Kidney (tissue), 14 donors: ENCODE measurements around the gene FYB1. TPM values are rescaled to one million over a fixed set of nuclear protein-coding genes. Genes with fewer than 3 reads are reported as not detected.

ENCODE experiments used
- DNase-seq, 5 donors: peaks; one replicate each; pipeline ENCODE4 v3.0.0-alpha.2; 2013 to 2020
- FAIRE-seq: peaks from 2 replicates; lab custom pipeline; 2012; peaks lifted over from hg19 to GRCh38; lab: Jason Lieb, UNC
- H3K27ac ChIP-seq, 2 donors: one replicate each; pipeline ENCODE4 v1.7.0; 2013; ENCODE audit warnings: low read depth in 2 of 2, low read length in 2 of 2, inconsistent platforms in 1 of 2
- H3K27me3 ChIP-seq: one replicate; pipeline ENCODE4 v1.7.1; 2013; ENCODE audit warnings: low read length, inconsistent platforms; ENCODE audit not compliant: control insufficient read depth, insufficient read depth
- H3K36me3 ChIP-seq, 3 donors: one replicate each; pipeline versions ENCODE4 v1.7.0 to v1.7.1; 2013; ENCODE audit warnings: low read length in 3 of 3, control low read depth in 1 of 3, inconsistent platforms in 1 of 3; ENCODE audit not compliant: insufficient read depth in 3 of 3, control insufficient read depth in 2 of 3
- H3K4me1 ChIP-seq, 3 donors: one replicate each; pipeline versions ENCODE4 v1.7.0 to v1.7.1; 2013; ENCODE audit warnings: low read length in 3 of 3, inconsistent platforms in 1 of 3, low read depth in 1 of 3; ENCODE audit not compliant: control insufficient read depth in 2 of 3, insufficient read depth in 2 of 3
- H3K4me3 ChIP-seq, 3 donors: one replicate each; pipeline versions ENCODE4 v1.7.0 to v1.8.1; 2013; ENCODE audit warnings: low read length in 3 of 3, control low read depth in 1 of 3, inconsistent platforms in 1 of 3
- H3K9ac ChIP-seq, 3 donors: one replicate each; pipeline versions ENCODE4 v1.7.0 to v1.7.1; 2013; ENCODE audit warnings: low read length in 3 of 3, control low read depth in 1 of 3, inconsistent platforms in 1 of 3
- H3K9me3 ChIP-seq, 3 donors: one replicate each; pipeline versions ENCODE4 v1.7.0 to v1.7.1; 2013; ENCODE audit warnings: low read length in 3 of 3, control low read depth in 1 of 3, inconsistent platforms in 1 of 3; ENCODE audit not compliant: control insufficient read depth in 2 of 3, insufficient read depth in 1 of 3
- CTCF ChIP-seq: IDR thresholded peaks from 3 replicates; pipeline ENCODE4 v1.5.1; 2012; ENCODE audit warnings: mild to moderate bottlenecking, moderate library complexity, borderline replicate concordance; ENCODE audit not compliant: insufficient read depth; ENCODE audit errors: extremely low read depth
- intact Hi-C: fragments of 100-400 bp; cut with DNase I; formaldehyde crosslinking; loops from one replicate; pipeline ENCODE4 v1.11.1; 2022
- polyA plus RNA-seq: library from polyadenylated mRNA; stranded (reverse); fragments of 350-450 nt; fragmentation: Illumina TruSeq; extraction: RNeasy Lipid Tissue Mini Kit (QIAGEN cat#74804); gene quantifications from one replicate; pipeline ENCODE4 v1.2.3, GENCODE V29; 2014; ENCODE audit warnings: low read depth, low replicate concordance; ENCODE audit not compliant: insufficient read depth
- total RNA-seq: library from RNA; stranded (reverse); fragmentation: NEBNext Ultra II Directional; extraction: Animal tissue kit (Norgen Biotek cat#: 25700); gene quantifications from one replicate; pipeline ENCODE4 v1.2.1, GENCODE V29; 2021
- donor health status: control.
- donor health status: control.
- donor health status: control.
- donor health status: control.
- donor health status: control.
- donor health status: DM: yes; HTN: yes; CAD: no.
- donor health status: Normal renal cell carcinoma (clear cell type).

The FYB1 gene
- total and polyA plus RNA-seq, 2 donors from 2014 or later: 2.3 to 53.7 TPM

GRCh38 chr5:39172593-39172992, 46.8 kb downstream of the FYB1 start:
- Histone ChIP-seq H3K9me3 (no peaks in the 10 kb centered on the region), H3K4me1 (peaks cover 0 to 9% (median 0%) of the 10 kb centered on the region in 3 donors), H3K4me3 (no peak overlapping the region), H3K9ac (no peak overlapping the region), H3K27me3 (no peaks in the 10 kb centered on the region), H3K36me3 (no peaks in the 10 kb centered on the region), H3K27ac (no peak overlapping the region)
- FAIRE-seq: no peak
- intact Hi-C loops: no loop called here
- TF ChIP-seq CTCF: no peak
- no peak for DNase-seq

- TF ChIP-seq CTCF: no peak
- DNase-seq: no peak
- H3K4me3 ChIP-seq: no peak overlapping the region
- no peak for FAIRE-seq
- H3K9ac ChIP-seq: no peak overlapping the region
- no peak overlapping the region for H3K27ac ChIP-seq
- intact Hi-C loops: no loop called here
- H3K27me3 ChIP-seq: no peaks in the 10 kb centered on the region
- H3K9me3 ChIP-seq: no peaks in the 10 kb centered on the region
- H3K4me1 ChIP-seq: peaks cover 0 to 9% (median 0%) of the 10 kb centered on the region in 3 donors
- no peaks in the 10 kb centered on the region for H3K36me3 ChIP-seq
These were observed 47.7 kb downstream of the FYB1 start for GRCh38 chr5:39171647-39172046.

GRCh38 chr5:39169081-39169480, 50.3 kb downstream of the FYB1 start:
- Histone ChIP-seq H3K36me3 (no peaks in the 10 kb centered on the region), H3K9me3 (no peaks in the 10 kb centered on the region), H3K4me1 (no peaks in the 10 kb centered on the region), H3K27ac (no peak overlapping the region), H3K4me3 (no peak overlapping the region), H3K27me3 (no peaks in the 10 kb centered on the region), H3K9ac (no peak overlapping the region)
- no peak for FAIRE-seq
- no peak for DNase-seq
- intact Hi-C loops: no loop called here
- no peak for TF ChIP-seq CTCF

- Histone ChIP-seq H3K36me3 (no peaks in the 10 kb centered on the region), H3K27ac (no peak overlapping the region), H3K4me1 (no peaks in the 10 kb centered on the region), H3K27me3 (no peaks in the 10 kb centered on the region), H3K4me3 (no peak overlapping the region), H3K9ac (no peak overlapping the region), H3K9me3 (no peaks in the 10 kb centered on the region)
- TF ChIP-seq CTCF: no peak
- DNase-seq: no peak
- intact Hi-C loops: no loop called here
- no peak for FAIRE-seq
These were observed 51.4 kb downstream of the FYB1 start for GRCh38 chr5:39167972-39168342.
